Urothelium cell line (cell line): Measurements from ENCODE around the gene IL1RAPL2.

Source experiments
- DNase-seq: peaks from one replicate; pipeline ENCODE4 v3.0.0; 2011; ENCODE audit warnings: low spot score, mixed read lengths
- FAIRE-seq: peaks from 2 replicates; lab custom pipeline; 2011; peaks lifted over from hg19 to GRCh38; lab: Jason Lieb, UNC

IL1RAPL2 gene

DNA sequence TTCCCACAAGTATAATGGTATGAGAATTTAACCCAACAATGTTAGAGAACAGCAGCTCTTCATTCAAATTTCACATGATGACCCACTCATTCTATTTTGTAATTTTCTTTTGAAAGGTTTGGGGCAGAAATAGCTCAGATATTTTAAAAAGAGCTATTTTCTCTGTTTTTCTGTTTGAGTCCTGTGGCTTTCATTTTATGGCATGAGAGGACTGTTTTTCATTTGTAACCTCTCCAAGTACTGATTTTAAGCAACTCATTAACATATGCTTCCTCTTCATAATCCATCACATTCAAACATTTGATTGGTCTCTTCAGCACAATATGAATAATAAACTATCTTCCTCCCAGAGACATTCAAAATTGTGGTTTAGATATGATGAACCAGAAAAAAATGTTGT lies 783.5 kb downstream of the IL1RAPL2 start:
- no peak for DNase-seq
- no peak for FAIRE-seq

DNA sequence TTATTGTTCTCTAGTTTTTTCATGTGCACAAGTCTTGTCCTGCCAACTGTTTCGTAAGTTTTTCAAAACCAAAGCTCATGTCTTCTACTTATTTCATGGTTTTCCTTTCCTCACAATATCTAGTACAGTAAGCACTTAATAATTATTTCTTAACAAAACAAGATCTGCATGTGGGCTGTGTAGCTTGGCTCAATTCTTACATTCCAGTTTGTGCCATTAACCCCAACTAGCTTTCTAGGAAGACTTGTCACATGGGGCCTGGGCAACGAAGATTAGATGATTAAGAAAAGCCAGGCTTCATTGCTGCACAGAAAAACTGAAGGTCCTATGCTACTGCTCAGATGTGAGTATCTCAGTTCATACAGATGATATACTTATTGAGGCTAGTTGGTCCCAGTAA lies 809.8 kb downstream of the IL1RAPL2 start:
- no peak for FAIRE-seq
- DNase-seq = no peak

DNA sequence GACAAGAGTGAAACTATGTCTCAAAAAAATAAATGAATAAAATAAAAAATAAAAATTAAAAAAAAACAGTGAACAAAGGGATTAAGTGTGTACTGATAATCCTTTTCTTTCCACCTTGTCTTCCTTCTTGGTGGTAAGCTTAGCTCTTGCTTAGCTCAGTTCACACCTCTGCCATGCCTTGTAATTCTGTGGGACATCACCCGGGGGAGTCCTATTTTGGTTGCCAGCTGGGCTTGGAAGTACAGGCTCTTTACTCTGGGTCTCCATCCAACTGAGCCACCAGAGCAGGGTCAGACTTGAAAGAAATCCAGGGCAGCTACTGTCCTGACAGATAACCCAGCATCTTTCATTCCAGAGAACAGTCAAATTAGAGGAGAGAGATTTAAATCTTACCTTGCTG lies 858.7 kb downstream of the IL1RAPL2 start:
- no peak for DNase-seq
- FAIRE-seq = no peak

DNA sequence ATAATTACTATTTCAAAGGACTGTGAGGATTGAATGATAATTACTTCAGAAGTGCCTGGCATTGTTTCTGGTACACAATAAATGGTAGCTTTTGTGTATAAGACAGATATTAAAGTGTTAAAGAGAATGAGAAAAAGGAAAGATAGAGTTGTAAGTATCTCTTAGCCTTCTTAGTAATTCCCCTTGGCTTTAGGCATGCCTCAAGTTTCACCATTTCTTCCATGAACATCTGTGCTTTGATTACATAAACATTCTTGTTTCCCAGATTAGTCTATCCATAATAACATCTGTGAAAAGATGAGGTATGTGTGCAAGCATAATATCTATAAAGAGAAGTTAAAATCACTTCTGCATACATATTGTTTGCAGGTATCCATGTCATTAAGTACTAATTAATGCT lies 885.4 kb downstream of the IL1RAPL2 start:
- DNase-seq (no peak), FAIRE-seq (no peak)

DNA sequence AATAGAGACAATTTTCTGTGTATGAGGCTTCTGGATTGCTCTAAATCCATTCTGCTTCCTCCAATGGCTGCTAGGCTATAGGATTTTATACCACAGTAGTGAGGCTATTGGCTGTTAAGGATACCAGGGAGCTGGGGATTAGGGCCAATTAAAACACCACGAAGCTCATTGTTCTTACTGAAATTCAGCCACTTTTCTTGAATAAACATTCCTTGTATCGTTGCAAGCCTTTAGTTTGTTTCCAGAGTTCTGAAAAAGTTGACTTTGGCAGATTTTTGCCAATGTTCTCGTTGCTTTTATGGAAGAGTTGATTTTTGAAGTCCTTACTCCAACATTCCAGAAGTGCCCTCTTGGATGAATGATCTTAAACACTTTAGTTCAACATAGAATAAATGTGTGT lies 892.8 kb downstream of the IL1RAPL2 start:
- no peak for DNase-seq
- no peak for FAIRE-seq

DNA sequence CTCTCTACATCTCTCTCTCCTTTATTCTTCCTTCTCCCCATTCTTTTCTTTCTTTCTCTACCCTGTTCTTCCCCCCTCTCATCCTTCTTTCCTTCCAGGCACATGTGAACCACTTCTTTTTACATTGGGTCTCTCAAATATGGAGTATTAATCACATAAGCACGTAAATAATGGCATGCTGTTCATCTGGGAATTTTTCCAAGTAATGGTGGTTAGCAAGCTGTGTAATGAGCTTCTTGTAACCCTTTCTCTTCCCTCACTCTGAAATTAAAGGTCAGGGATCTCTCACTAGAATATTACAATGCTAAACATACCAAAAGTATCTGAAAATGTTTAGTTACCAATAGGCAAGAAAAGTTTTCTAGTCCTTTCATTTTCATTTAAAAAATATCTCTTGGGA lies 894.4 kb downstream of the IL1RAPL2 start:
- no peak for DNase-seq
- no peak for FAIRE-seq

DNA sequence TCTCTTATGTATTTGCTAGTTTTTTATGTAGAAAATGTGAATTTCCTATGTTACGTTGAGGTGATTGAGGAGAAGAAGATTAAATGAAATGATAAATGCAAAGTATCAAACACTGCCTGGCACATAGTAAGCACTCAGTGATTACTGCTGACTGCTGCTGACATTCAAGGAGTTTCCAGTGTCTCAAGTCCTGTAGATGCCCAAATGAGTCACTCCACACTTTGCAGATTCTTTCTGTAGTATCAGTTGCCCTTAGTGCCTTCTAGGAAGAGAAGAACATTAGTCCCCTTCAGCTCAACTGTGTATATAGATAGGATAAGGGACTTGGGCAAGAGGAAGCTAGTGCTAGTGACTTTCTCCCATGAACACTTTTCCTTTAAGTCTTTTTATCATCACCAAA lies 895.0 kb downstream of the IL1RAPL2 start:
- DNase-seq (no peak), FAIRE-seq (no peak)

DNA sequence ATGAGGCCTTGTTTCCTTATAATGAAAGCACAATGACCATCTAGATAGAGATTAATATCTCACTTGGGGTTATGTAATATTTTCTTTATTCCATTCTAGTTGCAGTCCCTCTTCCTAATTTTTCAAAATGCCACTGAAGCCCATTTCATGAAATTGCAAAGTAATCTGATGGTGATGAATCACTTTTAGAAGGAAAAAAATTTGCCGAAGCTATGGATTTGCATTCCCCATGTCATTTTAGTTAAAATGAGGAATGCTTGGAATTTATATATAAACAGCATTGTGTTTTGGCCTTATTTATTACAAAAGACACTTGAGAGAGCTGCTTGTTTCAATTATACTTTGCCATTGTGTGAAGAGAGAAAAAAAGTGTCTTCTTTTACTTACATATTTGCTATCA lies 896.2 kb downstream of the IL1RAPL2 start:
- FAIRE-seq (no peak), DNase-seq (no peak)

DNA sequence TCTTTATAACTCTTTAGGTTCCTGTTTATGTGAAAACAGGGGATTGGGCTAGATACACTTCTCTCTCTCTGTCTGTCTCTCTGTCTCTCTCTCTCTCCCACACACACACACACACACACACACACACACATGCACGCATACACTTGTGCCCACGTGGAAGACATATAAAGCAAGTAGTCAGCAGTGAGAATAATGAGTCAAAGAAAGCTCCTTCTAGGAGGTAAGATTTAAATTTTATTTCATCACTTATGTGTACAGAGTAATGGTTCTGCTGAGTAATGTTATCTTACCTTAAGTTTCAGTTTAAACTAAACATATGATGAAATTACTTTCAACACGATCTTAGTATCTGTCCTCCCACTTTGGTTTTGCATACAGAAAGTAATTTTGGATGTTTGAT lies 897.5 kb downstream of the IL1RAPL2 start:
- DNase-seq (no peak), FAIRE-seq (no peak)

DNA sequence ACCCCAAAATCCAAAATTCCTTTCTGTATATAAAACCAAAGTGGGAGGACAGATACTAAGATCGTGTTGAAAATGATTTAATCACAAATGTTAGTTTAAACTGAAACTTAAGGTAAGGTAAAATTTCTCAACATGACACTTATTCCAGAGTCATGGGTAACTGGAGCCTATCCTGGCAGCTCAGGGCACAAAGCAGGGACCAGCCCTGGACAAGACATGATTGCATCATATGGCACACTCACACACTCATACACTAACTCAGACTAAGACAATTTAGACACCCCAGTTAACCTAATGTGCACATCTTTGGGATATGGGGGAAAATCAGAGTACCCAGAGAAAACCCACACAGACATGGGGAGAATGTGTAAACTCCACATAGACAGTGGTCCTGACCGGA lies 898.6 kb downstream of the IL1RAPL2 start:
- DNase-seq (no peak), FAIRE-seq (no peak)

DNA sequence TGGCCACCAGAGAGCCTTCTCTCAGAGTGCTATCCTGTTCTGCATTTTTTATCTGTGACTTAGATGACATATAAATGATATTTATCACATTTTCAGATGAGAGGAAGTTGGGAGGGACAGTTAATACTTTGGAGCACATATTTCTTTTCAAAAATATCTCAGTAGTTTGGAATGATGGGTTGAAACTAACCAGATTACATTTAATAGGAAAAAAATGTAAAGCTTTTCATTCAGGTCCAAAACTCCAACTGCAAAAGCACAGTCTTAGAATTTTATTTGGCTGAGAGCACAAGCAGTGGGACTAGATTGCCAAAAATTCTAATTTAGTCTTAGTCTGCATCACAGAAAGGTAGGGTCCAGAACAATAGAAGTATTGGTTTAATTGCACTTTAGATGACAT lies 902.7 kb downstream of the IL1RAPL2 start:
- FAIRE-seq = no peak
- no peak for DNase-seq

DNA sequence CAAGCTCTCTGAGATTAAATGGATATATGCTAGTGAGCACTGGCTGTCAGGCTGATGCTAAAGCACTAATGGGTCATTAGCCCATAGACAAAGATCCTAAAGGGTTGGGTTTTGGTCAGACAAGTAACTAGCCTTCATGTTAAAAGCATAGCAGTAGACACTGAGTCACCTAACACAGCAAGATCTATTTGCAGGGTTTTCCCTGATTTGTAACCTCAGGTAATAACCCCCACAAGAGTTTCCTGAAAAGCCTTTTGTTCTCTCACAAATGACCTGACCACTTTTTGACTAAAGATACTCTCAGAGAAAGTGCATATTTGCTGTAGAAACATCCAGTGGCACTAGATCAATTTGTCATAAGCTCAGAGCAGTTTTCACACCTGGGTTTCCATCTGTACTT lies 905.6 kb downstream of the IL1RAPL2 start:
- FAIRE-seq = no peak
- DNase-seq = no peak

DNA sequence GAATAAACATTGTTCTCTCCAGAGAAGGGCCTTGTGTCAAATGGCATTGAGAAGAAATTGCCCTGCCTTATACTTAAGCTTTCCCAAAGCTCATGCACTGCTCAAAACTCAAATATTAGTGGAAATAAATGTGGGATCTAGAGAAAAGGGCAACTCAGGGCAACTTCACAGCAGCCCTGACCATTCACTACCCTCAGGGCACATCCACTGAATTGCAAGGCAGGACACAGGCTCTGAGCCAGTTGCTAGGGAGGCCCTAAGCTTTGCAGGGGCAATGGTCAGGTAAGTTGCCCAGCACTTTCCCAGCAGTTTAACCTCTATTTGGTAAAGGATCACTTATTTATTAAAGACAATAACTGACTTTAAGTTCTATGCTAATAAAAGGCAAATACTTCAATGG lies 909.8 kb downstream of the IL1RAPL2 start:
- DNase-seq = no peak
- FAIRE-seq = no peak

DNA sequence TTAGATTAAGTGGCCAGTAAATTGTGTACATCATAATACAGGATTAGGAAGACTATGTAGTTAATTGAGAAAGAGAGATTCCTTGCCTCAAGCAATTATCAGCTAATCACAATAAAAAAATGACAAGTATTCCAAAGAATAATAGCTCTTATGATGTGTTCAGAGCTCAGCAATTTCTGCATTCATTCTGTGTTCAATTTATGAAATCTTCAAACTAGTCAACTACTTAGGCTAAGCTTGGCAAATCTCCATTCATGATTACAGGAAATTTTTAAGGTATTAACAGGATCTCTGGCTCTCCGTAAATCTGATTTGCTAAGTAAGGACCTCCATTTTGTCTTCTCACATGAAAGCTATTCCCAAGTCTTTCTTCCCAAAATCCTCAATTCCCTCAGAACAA lies 911.4 kb downstream of the IL1RAPL2 start:
- no peak for FAIRE-seq
- no peak for DNase-seq

DNA sequence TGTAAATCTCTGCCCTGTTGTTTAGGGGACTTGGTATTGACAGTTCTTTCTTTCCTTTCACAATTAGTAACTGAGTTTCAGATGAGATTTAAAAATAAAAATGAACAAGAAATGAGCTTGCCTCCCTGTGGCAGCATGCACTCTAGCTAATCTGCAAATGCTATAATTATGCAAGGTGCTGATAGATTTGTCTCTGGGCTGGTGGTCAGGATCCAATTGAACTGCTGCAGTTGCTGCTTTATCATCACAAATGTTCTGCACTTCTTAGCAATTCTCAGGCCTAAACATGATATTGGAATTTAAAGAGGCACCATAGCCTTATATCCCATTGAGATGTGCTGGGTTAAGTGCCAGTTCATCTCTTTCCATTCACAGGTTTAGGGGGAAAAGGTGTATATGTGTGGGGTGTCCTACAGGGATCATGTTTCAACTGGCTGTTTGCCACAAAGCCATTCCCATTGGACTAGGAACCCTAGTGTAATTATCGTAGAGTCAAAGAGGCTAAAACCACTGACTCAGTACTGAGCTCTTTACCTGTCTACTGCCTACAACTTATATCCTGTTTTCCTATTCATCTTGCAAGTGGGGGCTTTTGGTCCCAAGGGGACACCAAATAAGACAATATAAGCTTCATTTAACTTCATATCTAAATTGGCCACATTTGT lies 914.8 kb downstream of the IL1RAPL2 start:
- no peak for FAIRE-seq
- DNase-seq = no peak

DNA sequence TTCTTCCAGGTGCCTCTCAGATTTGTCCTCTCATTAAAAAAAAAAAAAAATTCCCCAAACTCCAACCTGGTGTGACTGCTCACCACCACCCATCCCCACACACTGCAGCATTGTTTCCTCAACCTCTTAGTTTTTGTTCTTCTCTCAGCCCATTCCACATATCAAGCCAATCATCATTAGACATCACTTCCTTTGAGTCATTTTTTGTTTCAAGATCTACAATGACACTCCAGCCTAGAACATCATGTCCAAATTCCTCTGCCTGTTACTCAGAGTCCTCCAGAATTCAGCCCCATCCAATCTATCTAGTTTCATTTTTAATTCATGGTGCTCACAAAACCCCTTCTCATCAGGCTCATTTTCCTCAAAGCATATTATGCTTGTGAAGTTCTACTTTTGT lies 917.0 kb downstream of the IL1RAPL2 start:
- no peak for DNase-seq
- FAIRE-seq = no peak

DNA sequence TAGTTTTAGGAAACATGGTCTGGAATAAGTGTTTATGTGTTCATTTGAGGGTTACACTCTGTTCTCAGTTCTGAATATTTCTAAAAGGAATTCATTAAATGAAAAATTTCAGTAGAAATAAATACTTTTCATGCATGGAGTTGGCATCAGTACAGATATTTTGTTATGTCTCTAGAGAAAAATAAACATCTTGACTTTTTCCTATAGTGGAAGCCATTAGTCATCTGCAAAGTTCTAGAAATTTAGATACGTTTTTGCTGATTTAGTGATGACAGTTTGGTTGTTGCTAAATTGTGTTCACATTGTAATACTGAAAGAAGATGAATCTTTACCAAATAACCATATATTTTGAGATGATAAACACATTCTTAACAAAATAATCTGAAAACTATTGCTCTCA lies 922.7 kb downstream of the IL1RAPL2 start:
- FAIRE-seq = no peak
- no peak for DNase-seq

DNA sequence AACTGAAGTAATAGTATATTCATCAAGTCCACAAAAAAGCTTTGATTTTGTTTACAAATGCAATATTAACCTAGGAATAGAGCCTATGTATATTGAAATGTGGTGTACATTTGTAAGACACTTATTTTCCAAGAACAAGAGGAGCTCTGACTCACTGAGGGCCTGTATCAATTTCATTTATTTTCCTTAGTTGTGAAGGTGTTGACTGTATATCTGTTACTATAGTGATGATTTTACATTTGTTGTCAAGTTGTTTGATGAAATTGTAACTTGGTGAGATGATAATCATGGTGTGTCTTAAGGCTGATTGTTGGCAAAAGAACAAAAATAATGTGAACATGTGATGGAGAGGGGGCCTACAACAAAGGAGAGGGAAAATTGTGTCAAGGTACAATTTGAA lies 929.4 kb downstream of the IL1RAPL2 start:
- no peak for DNase-seq
- FAIRE-seq = no peak

DNA sequence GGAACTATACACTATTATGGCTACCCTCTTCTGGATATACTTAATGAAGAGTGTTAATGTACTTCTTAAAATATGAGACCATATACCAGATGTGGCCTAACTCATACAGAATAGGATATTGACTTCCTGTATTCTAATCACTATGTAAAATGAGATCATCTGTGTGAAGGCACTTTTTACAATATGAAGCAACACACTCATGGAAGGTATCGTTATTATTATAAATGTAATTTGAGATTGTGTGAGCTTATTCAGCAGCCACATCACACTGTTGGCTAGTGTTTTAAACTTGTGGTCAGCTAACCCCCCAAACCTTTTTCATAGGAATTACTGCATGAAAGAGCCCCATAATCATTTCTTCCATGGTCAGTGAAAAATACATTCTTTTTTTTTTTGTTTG lies 936.3 kb downstream of the IL1RAPL2 start:
- no peak for DNase-seq
- no peak for FAIRE-seq

DNA sequence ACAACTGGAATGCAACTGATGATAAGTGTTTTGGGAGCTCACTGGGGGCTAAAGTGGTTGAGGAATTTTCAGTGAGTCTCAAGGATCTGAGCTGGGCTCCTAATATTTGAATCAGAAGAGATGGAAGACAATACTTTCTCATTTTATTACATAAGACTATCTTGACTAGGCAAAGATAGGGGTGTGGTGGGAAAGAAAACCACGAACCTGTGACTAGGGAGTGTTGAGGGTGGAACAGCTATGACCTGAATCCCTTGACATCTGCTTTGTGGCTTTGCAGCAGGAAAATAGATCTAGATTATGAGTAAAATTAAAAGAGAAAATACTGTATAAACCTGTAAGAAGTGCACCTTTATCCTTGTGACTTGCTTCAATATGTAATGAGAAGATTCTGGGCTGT lies 949.6 kb downstream of the IL1RAPL2 start:
- DNase-seq (no peak), FAIRE-seq (no peak)

DNA sequence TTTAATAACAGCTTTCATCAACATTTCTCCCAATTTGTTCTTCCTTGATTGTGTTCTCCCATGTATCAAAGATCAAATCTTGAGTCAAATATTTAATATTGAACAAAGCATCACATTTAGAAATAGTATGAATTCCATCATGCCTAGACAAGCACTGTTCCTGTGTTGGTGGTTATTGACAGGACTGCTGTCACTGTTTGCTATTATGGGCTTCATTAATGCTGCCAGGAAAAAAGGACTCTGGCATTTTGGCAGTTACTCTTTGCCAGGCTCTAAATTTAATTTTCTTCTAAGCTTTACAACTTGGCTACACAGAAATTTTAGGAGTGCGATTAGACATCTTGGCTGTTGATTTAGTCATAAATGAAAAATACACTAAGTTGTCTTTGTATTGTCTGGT lies 960.4 kb downstream of the IL1RAPL2 start:
- FAIRE-seq = no peak
- no peak for DNase-seq

DNA sequence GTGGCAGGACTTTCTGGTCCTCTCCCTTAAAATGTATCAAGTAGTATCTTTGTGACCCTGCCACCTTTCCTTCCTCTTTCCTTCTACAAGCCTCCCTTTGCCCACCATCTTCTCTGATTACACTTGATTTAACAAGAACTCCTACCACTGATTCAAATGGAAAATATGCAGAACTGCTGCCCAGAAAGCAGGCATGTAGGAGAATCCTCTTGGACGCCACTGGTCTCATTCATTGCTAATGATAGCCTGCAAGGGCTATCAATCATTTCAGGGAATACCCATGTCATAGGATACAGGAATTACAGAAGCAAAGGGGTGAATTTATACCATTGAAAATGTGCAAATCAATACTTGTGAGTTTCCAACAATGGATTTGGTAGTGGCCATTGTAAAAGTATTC lies 961.8 kb downstream of the IL1RAPL2 start:
- DNase-seq (no peak), FAIRE-seq (no peak)

DNA sequence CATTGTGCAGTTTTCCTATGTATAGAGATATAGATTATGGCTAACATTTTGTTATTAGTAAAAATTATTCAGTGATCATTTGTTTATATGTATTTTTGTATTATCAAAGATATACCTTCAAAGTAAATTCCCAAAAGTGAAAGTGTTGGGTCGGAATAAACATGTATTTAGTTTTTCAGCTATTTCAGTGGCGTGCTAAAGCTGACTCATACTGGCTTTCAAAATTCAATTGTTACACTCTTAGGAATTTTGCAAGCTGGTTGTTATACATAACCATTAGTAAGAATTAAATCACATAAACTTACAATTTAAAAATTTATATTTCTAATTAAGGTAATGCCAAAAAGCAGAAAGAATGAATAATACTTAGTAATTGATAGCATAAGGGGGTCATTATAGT lies 968.0 kb downstream of the IL1RAPL2 start:
- FAIRE-seq = no peak
- DNase-seq = no peak

DNA sequence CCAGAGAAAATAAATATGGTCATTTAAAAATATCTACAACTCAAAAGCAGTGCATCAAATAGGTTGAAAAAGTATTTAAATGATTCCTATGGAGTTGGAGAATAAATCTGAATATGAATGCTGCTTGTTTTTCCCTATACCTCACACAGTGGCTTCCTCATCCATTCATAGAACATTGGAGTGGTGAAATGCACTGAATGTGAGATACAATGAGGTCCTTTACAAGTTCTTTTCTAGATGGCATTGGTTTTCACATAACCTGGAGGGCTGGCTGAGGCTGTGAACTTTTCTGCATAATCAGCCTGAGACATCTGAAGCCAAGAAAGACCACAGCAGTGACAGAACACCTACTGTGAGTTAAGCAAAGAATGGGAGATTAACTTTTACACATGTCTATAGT lies 977.3 kb downstream of the IL1RAPL2 start:
- DNase-seq (no peak), FAIRE-seq (no peak)
